T-helper 17 cell (primary cell): Measurements from ENCODE around the gene SLC24A3. TPM values are rescaled to one million over a fixed set of nuclear protein-coding genes. Genes with fewer than 3 reads are reported as not detected.

Experiments used
- ATAC-seq: fragments of 150-1000 bp; cut with Tn5 transposase; 2 replicates; pipeline ENCODE4 v1.10.0; 2021; ENCODE audit warnings: mild to moderate bottlenecking, moderate library complexity
- DNase-seq, 3 donors: peaks; one replicate each; pipeline versions ENCODE4 v3.0.0 to v3.0.0-alpha.2; 2020 to 2021
- H3K9me3 ChIP-seq: one replicate; pipeline ENCODE4 v1.7.0; 2013; ENCODE audit warnings: low read length, mild to moderate bottlenecking; ENCODE audit not compliant: control insufficient read depth, poor library complexity, severe bottlenecking
- H3K27ac Mint-ChIP-seq: one replicate; pipeline ENCODE4 v1.8.0; 2022; ENCODE audit warnings: mild to moderate bottlenecking, moderate library complexity, mixed read lengths
- H3K27me3 Mint-ChIP-seq: one replicate; pipeline ENCODE4 v1.8.0; 2022; ENCODE audit warnings: mixed read lengths
- H3K36me3 Mint-ChIP-seq: one replicate; pipeline ENCODE4 v1.8.0; 2022; ENCODE audit warnings: low read depth, mixed read lengths
- H3K4me1 Mint-ChIP-seq: one replicate; pipeline ENCODE4 v1.8.0; 2022; ENCODE audit warnings: mild to moderate bottlenecking, mixed read lengths
- H3K4me3 Mint-ChIP-seq: one replicate; pipeline ENCODE4 v1.8.0; 2022; ENCODE audit warnings: mild to moderate bottlenecking, moderate library complexity, mixed read lengths
- total RNA-seq, 4 donors: library from RNA in 2 of 4; stranded (reverse) in 2 of 4; gene quantifications; one replicate each; pipeline ENCODE4 v1.2.3 and lab custom pipeline; 2022 to 2026

Gene SLC24A3
- total RNA-seq, 2 donors from 2014 or later, result 0.37 to 6.1 TPM

DNA sequence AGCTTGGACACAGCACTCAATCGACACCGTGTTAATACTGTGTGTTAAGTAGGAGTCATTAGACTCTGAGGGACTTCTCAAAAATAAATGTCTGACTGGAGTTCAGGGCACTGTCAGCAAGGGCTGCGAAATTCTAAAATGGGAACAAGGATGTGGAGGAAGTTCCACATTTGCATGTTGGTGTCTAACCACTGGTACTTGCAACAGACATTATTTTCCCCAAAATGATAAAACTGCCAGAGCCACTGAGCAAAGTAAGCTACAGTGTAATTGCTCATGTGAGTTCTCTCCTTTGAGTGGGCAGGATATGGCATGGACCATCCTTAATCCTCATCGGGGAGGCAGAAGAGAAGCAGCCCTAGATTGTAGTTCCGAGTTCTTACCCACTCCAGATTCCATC is 215.9 kb downstream of the SLC24A3 start:
- H3K36me3 Mint-ChIP-seq, result no peaks in the 10 kb centered on the region
- no peak overlapping the region for H3K27ac Mint-ChIP-seq
- H3K4me3 Mint-ChIP-seq, result no peak overlapping the region
- DNase-seq, result no peak
- H3K4me1 Mint-ChIP-seq, result no peaks in the 10 kb centered on the region
- no peaks in the 10 kb centered on the region for H3K9me3 ChIP-seq
- H3K27me3 Mint-ChIP-seq, result no peaks in the 10 kb centered on the region
- no peak for ATAC-seq

DNA sequence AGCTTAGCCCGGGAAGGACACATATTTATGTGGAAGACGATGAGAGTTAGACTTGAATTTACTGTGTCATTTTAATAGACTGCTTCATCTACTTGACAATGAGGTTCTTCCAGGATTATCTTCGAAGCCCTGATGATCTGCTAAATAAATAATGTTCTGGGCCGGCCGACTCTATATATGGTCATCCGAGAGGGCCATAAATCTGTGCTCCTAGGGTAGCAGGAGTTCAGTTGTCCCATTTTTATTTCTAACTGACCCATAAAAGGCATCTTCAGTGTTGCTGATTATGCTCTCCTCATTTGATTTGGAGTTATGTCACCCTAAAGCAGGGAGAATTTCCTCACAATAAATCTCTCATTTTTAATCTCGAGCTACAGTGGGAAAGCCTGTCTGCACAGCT is 217.1 kb downstream of the SLC24A3 start:
- no peak overlapping the region for H3K27ac Mint-ChIP-seq
- no peaks in the 10 kb centered on the region for H3K36me3 Mint-ChIP-seq
- no peaks in the 10 kb centered on the region for H3K9me3 ChIP-seq
- no peak overlapping the region for H3K4me3 Mint-ChIP-seq
- no peaks in the 10 kb centered on the region for H3K4me1 Mint-ChIP-seq
- H3K27me3 Mint-ChIP-seq, result no peaks in the 10 kb centered on the region
- DNase-seq, result no peak
- ATAC-seq, result no peak

DNA sequence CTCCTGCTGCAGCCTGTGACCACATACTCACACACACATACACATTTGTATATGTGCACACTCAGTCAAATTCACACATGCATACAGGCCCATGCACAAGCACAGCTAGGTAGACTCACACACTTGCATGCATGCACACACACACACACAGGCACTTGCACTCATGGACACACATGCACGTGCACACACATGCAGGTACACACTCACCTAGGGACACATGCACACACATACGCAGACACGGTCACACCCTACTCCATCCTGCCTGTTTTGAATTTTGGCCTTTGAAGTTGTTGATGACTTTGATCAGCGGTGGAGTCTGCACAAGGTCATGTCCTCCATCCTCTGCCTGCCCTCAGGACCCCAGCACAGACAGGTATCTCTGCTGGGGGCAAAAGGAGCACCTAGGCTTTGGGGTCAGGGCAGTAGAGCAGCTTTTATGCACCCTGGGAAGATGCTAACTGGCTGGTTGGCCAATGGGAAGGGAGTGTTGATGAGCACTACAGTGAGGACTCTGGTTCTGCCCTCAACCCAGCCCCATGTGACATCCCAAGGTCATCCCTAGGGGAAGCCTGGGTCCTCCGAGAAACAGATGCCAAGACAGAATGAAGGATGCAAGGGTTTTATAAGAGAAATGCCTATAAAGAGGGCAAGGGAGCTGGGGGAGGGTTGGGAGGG is 218.3 kb downstream of the SLC24A3 start:
- ATAC-seq (no peak), DNase-seq (no peak)
- H3K9me3 ChIP-seq, result no peaks in the 10 kb centered on the region
- Mint-ChIP-seq H3K27ac (no peak overlapping the region), H3K4me1 (no peaks in the 10 kb centered on the region), H3K4me3 (no peak overlapping the region), H3K36me3 (no peaks in the 10 kb centered on the region), H3K27me3 (no peaks in the 10 kb centered on the region)

DNA sequence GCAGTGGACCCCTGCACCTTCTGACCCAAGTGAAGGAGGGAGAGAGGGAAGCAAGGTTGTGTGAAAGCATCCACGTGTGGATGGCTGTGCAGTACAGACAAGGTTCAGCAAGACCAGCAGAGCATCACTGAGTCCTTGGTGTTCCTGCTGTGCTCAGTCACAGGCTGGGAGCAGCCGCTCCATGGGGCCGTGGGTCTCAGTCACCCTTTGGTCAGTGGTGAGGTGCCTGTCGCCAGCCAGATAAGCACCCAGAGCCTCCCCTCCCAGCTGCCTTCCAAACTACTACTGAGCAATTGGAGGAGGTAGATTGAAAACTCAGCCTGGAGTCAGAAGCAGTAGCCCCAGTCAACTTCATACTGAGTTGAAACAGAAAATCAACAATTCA is 218.9 kb downstream of the SLC24A3 start:
- Mint-ChIP-seq H3K36me3 (no peaks in the 10 kb centered on the region), H3K27me3 (no peaks in the 10 kb centered on the region), H3K4me1 (no peaks in the 10 kb centered on the region), H3K27ac (no peak overlapping the region), H3K4me3 (no peak overlapping the region)
- DNase-seq (no peak), ATAC-seq (no peak)
- H3K9me3 ChIP-seq, result no peaks in the 10 kb centered on the region

DNA sequence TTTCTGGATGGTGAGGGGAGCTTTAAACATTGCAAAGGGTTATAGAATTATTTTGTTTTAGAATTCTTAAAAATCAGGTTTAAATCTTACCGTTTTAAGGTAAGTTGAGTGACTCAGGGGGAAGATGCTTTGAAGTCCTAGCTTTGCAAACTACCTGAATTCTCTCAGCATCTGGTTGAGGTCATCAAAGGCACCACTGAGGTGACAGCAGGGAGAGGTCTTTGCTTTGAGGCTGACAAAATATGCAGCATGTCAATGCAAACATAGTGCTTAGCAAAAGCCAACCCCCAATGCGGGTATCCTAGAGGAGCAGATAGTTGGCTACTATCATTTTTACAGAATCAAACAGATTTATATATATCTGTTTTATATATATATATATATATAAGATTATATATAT is 219.5 kb downstream of the SLC24A3 start:
- ATAC-seq (no peak), DNase-seq (no peak)
- Mint-ChIP-seq H3K36me3 (no peaks in the 10 kb centered on the region), H3K27me3 (no peaks in the 10 kb centered on the region), H3K27ac (no peak overlapping the region), H3K4me3 (no peak overlapping the region), H3K4me1 (no peaks in the 10 kb centered on the region)
- no peaks in the 10 kb centered on the region for H3K9me3 ChIP-seq

DNA sequence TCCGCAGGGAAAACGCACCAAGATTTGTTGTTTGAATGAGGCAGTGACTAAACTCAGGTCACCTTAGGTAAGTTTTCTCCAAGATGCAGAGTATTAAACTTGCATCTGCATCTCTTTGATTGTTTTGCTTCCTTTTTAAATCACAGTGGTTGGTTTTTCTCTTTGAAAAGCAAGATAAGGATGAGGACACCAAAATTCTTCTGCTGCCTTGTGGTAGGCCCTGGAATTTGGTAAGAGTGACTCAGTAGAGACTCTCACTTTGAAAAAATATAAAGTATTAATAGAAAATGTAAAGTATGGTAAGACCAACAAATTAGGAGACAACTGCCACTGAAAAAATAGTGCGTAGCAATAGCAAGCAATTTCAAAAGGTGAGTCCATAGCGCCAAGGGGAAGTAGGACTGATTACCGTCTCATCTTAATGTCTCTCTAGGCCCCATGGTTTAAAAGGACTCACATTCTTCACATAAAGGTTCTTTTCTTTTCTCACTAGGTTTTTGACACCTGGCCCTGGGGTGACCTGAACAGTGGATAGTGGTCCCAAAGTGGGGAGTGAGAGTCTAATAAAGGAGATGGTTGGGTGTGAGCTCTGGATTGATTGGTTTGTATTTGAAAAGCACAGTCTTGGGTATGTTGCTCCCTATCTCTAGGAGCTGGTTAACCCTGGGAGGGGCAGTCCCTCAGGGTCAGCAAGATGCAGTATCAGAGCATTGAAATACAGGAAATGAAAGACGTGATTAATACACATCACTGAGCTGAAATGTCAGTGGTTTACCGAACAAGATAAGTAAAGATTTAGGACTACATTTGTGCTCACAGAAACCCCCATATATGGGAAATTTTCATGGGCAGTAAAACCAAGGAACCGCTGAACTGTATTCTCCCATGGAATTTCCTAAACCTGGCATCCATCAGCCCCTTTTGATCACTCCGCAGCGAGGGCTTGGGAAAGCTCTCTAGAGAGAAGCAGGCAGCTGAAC is 221.2 kb downstream of the SLC24A3 start:
- Mint-ChIP-seq H3K27me3 (no peaks in the 10 kb centered on the region), H3K4me1 (no peaks in the 10 kb centered on the region), H3K4me3 (no peak overlapping the region), H3K36me3 (no peaks in the 10 kb centered on the region), H3K27ac (no peak overlapping the region)
- no peak for ATAC-seq
- H3K9me3 ChIP-seq, result no peaks in the 10 kb centered on the region
- no peak for DNase-seq

DNA sequence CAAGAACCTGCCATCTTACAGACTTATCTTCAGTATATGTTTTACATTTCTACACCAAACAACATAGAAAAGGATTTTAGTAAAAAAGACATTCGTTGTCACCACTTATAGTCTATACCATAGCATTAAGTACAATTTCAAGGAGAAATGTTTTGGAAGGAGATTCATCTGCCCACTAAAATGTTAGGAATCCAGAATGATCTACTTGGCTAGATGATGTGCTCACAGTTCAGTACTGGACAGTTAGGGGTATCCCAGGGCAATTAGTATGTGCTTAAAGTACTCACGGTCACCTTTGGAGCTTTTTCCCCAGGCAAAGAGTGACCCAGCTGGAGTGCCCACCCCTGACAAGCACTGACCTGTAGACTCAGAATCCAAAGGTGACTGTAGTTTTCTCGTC is 222.9 kb downstream of the SLC24A3 start:
- Mint-ChIP-seq H3K27ac (no peak overlapping the region), H3K27me3 (no peaks in the 10 kb centered on the region), H3K36me3 (no peaks in the 10 kb centered on the region), H3K4me3 (no peak overlapping the region), H3K4me1 (no peaks in the 10 kb centered on the region)
- DNase-seq, result no peak
- H3K9me3 ChIP-seq, result no peaks in the 10 kb centered on the region
- ATAC-seq, result no peak

DNA sequence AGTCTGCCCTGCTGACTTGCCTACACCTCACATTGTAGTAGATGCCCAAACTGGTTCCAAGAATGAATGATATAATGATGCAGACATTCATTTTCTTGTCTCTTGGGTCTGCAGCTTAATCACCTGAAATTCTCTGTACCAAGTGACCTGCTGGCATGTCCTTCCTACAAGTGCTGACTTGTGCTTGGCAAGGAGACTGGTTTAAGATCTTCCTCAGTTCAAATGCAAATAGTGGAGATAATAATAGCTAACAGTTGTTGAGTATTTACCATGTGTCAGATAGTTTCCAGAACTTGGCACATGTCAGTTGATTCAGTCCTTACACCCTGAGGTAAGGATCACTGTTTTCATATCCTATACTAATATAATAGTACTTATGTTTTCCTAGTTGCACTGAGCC is 223.4 kb downstream of the SLC24A3 start:
- H3K4me3 Mint-ChIP-seq, result no peak overlapping the region
- H3K9me3 ChIP-seq, result no peaks in the 10 kb centered on the region
- H3K4me1 Mint-ChIP-seq, result no peaks in the 10 kb centered on the region
- no peaks in the 10 kb centered on the region for H3K36me3 Mint-ChIP-seq
- H3K27me3 Mint-ChIP-seq, result no peaks in the 10 kb centered on the region
- no peak overlapping the region for H3K27ac Mint-ChIP-seq
- DNase-seq, result no peak
- ATAC-seq, result no peak

DNA sequence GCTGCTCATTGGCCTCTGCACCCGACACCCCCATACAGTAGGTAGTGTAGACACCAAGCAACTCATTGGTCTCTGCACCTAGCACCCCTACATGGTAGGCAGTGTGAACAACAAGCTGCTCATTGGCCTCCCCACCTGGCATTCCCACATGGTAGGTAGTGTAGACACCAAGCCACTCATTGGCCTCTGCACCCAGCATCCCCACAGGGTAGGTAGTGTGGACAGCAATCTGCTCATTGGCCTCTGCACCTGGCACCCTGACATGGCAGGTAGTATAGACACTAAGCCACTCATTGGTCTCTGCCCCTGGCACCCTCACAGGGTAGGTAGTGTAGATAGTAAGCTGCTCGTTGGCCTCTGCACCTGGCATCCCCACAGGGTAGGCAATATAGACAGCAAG is 226.0 kb downstream of the SLC24A3 start:
- DNase-seq, result no peak
- H3K27ac Mint-ChIP-seq, result no peak overlapping the region
- no peaks in the 10 kb centered on the region for H3K27me3 Mint-ChIP-seq
- ATAC-seq, result no peak
- H3K36me3 Mint-ChIP-seq, result no peaks in the 10 kb centered on the region
- no peaks in the 10 kb centered on the region for H3K4me1 Mint-ChIP-seq
- H3K4me3 Mint-ChIP-seq, result no peak overlapping the region
- no peaks in the 10 kb centered on the region for H3K9me3 ChIP-seq

DNA sequence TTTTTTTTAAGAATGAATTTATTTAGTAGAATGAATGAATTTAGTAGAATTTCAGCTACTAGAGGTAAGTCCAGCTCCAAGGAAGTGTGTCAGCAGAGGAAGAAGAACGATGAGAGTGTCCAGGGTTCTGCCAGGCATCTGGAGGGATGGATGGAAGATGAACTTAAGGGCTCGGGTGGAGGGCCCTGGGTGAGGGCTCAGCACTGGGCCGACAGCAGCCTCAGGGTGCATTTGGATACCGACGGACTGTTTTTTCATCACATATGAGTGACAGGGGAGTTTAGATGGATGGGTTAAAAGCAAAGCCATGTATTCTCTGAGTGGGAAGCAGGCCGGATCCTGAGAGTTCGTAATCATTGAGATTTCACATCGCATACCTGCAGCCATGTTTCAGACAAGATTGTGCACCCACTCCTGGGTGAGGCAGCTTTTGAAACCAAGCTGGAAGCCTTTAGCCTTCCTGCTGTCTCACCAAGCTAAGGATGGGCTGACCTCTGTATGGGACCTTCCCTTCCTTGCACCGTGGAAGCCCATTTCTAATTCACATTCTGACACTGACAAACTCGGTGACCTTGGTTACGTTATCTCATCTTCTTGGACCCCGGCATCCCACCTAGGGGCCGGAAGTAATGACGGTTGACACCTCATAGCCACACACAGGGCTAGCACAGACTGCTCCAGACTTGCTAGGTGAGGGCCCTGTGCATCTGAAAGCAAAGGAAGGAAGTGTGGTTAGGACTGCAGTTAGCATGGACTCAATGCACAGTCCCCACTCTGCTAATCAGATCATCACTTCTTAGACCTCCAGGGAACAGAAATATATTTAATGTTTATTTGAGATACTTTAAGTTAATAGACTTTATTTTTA is 228.5 kb downstream of the SLC24A3 start:
- Mint-ChIP-seq H3K27ac (no peak overlapping the region), H3K27me3 (no peaks in the 10 kb centered on the region), H3K36me3 (no peaks in the 10 kb centered on the region), H3K4me1 (no peaks in the 10 kb centered on the region), H3K4me3 (no peak overlapping the region)
- no peaks in the 10 kb centered on the region for H3K9me3 ChIP-seq
- ATAC-seq (no peak), DNase-seq (no peak)

DNA sequence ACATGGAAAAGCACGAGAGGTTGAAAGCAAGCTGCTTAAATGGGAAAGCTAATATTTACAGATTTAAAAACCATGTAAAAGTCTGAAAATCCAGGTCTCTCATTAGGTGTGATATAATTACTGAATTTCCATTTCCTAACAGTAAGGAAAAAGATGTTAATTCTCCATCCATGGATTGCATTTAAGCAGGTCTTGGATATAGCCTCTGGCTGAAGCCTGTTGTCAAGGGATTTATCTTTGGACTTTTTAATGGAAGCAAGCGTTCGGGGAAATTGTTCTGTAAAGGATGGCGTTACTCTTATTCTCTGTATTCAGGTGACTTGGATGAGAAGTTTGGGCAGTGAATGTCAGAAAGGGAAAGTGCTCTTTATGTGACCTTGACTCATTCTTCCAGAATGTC is 233.8 kb downstream of the SLC24A3 start:
- DNase-seq (no peak), ATAC-seq (no peak)
- H3K9me3 ChIP-seq, result no peaks in the 10 kb centered on the region
- H3K27ac Mint-ChIP-seq, result no peak overlapping the region
- H3K4me1 Mint-ChIP-seq, result no peaks in the 10 kb centered on the region
- H3K36me3 Mint-ChIP-seq, result no peaks in the 10 kb centered on the region
- H3K4me3 Mint-ChIP-seq, result no peak overlapping the region
- no peaks in the 10 kb centered on the region for H3K27me3 Mint-ChIP-seq

DNA sequence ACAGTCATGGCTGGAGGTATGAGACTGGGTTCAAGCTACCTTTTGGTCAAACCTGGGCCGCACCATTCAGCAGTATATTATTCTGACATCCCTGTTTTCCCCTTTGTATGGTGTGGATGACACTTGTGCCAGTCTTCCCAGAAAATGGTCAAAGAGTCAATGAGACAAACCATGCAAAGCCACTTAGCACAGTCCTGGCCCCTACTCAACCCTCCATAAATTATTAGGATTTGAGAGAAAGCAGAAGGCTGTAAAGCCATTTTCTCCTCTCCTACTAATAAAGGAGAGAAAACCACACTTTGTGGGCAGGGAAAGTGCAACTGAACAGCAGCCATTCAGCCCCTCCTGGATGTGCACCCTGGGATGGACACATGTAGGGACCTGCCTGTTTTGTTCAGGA is 236.2 kb downstream of the SLC24A3 start:
- no peak for ATAC-seq
- no peak overlapping the region for H3K27ac Mint-ChIP-seq
- no peak for DNase-seq
- no peaks in the 10 kb centered on the region for H3K9me3 ChIP-seq
- H3K4me1 Mint-ChIP-seq, result no peaks in the 10 kb centered on the region
- H3K4me3 Mint-ChIP-seq, result no peak overlapping the region
- H3K27me3 Mint-ChIP-seq, result no peaks in the 10 kb centered on the region
- no peaks in the 10 kb centered on the region for H3K36me3 Mint-ChIP-seq

DNA sequence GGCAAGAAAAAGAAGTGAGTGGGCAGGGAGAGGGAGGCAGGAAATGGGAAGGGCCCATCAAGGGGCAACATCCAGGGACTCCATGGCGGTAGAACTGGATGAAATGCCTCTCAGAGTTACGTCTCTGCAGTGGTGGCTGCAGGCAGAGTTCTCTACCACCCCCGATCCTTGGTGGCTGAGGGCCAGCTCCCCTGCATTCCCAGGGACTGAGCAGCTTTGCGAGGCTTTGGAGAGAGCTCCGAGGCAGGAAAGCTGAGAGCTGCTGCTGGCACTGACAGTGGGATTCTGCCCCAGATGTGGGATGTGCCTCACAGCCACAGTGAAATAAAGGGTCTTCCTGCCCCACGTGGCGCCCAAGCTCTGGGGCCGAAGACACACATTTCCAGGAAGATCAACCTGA is 236.6 kb downstream of the SLC24A3 start:
- no peaks in the 10 kb centered on the region for H3K4me1 Mint-ChIP-seq
- ATAC-seq (no peak), DNase-seq (no peak)
- H3K27ac Mint-ChIP-seq, result no peak overlapping the region
- H3K4me3 Mint-ChIP-seq, result no peak overlapping the region
- H3K27me3 Mint-ChIP-seq, result no peaks in the 10 kb centered on the region
- no peaks in the 10 kb centered on the region for H3K36me3 Mint-ChIP-seq
- H3K9me3 ChIP-seq, result no peaks in the 10 kb centered on the region
